HG03520 (cell line): ENCODE data around the gene TNXB.
"Not testable (repeated sequence)": the region's sequence is repeated elsewhere in the genome, so short reads cannot be mapped to it uniquely, and the experiment has no call there.

ENCODE experiments used
- ATAC-seq: cut with Tn5 transposase; IDR thresholded peaks from one replicate; pipeline ENCODE4 v1.9.1; 2021; ENCODE audit warnings: mild to moderate bottlenecking, moderate library complexity; ENCODE audit not compliant: unreplicated experiment

Gene TNXB

GRCh38 chr6:32113386-32114352 lies 4.5 kb upstream of the TNXB start:
- no peak for ATAC-seq

DNA sequence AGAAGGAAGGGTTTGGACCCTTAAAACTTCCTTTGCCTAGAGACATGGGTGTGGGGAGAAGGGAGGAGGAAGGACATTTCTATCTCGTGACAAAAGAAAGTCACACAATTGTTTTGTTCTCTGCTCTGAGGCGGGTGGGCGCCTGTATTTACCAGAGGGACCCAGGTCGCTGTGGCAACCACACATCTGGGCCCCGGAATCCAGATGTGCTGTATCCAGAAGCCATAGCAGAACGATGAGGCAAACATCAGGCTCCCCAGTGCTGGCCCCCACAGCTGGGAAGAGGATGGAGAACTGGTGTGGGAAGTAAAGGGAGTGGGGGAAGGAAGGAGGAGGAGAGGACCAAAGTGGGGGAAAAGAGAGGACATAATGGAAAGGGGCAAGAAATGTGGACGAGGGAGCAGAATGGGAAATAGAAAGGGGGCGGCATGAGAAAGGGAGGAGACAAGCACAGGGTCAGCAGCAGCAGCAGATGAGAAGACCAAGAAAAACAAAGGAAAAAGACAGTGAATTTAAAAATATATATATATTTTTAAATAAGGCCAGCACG lies 3.4 kb upstream of the TNXB start:
- ATAC-seq: no peak

DNA sequence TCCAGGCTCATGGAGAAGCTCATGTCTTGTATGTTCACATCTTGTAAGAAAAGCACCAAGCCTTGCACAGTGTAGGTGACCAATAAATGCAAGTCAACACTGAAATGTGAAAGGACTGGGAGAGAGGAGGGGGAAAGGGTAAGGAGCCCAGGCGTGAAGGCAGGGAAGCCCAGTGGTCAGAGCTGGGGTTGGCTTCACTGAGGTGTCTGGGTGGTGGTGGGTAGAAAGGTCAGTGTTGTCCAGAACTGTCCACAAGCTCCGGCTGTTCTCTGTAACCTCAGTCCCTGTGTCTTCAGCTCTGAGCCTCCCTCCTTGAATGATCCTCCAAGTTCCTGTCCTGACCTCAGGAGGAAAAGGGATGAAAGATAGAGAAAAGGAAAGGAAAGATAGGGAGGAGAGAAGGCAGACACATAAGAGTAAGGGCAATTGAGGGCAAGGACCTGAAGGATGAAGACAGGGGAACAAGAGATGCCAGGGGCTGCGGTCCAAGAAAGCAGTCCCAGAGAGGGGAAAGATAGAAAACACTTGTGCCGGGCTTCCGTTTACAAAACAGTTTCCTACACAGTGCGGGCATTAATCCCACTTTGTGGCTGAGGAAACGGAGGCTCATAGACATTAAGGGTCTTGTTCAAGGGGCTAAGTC lies 2.4 kb upstream of the TNXB start:
- no peak for ATAC-seq

DNA sequence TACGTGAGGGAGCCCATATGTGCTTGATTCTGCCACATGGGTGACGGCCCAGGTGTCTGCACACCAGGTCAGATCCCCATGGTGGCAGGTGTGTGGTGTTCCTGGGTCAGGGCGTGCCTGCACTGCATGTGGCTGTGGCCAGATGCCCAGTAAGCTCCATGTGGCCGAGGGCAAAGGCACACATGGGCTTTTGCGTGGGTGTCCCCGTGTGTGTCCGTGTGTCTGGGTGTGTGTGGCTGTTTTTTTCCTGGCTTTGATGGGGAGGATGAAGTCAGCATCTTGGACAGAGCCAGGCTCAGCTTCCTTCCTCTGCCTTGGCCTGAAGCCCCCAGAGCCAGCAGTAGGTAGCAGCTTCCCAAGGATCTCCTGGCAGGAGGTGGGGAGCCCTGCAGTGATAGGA lies 1.5 kb upstream of the TNXB start:
- ATAC-seq: no peak

GRCh38 chr6:32109765-32110160 lies 625 bp upstream of the TNXB start:
- no peak for ATAC-seq

GRCh38 chr6:32108727-32109113 lies 418 bp downstream of the TNXB start:
- no peak for ATAC-seq

- ATAC-seq: no peak
Measured at GRCh38 chr6:32108094-32108627, 977 bp downstream of the TNXB start.

- ATAC-seq: no peak
Measured at GRCh38 chr6:32107406-32107805, 1.7 kb downstream of the TNXB start.

DNA sequence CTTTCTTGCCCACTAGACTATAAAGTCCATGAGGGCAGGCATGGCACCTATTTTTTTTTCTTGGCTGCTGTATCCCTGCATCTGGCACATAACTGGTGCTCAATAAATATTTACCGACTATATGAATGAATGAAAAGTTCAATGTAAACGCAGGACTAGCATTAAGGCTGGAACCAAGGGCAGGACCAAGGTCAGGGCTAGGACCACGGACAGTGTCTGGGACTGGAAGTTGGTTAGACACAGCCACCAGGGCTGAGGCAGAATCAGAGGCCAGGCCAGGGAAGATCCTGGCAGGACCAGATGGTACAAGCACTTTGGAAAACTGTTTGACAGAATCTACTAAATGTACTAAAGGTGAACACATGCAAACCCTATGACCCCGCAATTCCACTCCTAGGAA lies 3.7 kb downstream of the TNXB start:
- ATAC-seq: no peak

DNA sequence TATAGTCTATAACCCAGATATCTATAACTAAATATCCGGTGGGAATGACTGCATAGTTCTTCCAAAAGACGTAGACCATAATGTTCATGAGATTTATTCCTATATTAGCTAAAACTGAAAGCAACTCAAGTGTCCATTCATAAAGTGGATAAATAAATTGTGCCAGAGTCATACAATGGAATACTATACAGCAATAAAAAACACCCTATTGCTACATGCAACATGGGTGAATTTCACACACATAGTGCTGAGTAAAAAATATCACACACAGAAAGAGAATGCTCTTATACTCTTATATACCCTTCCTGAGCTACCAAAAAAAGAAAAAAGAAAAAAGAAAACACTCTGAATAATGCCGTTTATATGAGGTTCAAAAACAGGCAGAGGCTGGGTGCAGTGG lies 6.9 kb downstream of the TNXB start:
- ATAC-seq: no peak

- ATAC-seq: not testable (repeated sequence)
Measured at GRCh38 chr6:32100251-32100650, 8.9 kb downstream of the TNXB start.

DNA sequence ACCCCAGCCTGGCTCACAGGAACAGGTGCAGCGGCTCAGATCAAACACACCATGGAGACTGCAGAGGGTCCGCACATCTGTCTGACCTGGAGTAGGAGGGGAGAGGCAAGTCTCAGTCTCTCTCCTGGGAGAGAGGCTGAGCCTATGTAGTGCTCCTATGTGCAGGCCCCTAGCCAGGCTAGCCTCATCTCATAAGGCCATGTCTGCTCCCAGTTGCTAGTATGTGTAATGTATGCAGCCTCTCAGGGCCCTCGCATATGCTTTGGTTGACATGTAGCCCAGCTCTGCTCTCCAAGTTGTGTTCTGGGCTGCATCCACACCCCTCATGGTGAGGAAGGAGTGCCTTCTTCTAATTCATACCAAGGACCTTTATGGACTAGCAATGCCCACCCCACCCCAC lies 11.8 kb downstream of the TNXB start:
- no peak for ATAC-seq

DNA sequence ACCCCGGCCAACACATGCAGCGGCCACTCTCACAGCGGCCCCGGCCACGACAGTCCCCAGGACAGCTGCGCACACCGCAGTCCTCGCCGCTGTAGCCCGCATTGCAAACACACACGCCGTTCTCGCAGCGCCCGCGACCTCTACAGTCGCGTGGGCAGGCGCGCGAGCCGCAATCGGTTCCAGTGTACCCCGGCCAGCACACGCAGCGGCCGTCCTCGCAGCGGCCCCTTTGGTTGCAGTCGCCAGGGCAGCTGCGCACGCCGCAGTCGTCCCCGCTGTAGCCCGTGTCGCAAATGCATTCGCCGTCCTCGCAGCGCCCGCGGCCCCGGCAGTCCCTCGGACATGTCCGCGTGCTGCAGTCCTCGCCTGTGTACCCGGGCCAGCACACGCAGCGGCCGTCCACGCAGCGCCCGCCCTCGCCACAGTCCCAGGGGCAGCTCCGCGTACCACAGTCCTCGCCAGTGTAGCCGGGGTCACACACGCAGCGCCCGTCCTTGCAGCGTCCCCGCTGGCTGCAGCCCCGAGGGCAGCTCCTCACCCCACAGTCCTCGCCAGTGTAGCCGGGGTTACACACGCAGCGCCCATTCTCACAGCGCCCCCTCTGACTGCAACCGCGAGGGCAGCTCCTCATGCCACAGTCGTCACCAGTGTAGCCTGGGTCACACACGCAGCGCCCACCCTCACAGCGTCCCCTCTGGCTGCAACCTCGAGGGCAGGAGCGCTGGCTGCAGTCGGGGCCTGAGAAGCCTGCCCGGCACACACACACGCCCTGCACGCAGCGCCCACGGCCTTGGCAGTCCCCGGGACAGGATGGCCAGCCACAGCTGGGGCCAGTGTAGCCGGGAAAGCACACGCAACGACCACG lies 12.5 kb downstream of the TNXB start:
- ATAC-seq: no peak

- no peak for ATAC-seq
Measured at GRCh38 chr6:32096087-32096393, 13.1 kb downstream of the TNXB start.

GRCh38 chr6:32095338-32096086 lies 13.6 kb downstream of the TNXB start:
- no peak for ATAC-seq

GRCh38 chr6:32092760-32093497 lies 16.2 kb downstream of the TNXB start:
- ATAC-seq: no peak

DNA sequence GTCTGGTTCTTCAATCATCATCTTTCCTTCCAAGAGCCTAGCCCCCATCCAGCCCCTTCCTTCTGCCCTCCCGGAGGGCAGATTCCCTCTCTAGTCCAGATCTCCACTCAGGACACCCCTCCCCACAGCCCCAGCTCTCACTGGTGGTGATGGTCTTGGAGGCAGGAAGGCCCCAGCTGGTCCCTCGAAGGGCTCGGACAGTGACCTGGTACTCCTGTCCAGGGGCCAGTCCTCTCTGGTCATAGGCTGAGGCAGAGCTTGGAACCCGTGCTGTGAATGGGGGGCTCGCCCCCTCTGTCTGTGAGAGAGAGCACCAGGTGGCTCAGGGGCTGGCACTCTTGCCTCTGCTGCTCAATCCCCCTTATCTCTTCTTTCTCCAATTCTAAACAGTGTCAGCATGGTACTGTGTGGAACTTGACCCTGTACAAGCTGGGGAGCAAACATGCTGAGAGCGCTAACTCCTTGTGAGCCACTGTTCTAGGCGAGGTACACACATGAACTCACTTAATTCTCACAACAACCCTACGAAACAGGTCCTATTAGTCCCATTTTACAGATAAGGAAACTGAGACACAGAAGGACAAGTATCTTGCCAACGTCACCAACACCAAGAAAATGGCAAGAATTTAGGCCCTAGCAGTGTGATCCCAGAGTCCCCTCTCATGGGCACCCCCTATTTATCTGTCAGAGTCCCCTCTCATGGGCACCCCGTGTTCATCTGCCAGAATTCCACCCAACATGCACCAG lies 19.9 kb downstream of the TNXB start:
- ATAC-seq: no peak

DNA sequence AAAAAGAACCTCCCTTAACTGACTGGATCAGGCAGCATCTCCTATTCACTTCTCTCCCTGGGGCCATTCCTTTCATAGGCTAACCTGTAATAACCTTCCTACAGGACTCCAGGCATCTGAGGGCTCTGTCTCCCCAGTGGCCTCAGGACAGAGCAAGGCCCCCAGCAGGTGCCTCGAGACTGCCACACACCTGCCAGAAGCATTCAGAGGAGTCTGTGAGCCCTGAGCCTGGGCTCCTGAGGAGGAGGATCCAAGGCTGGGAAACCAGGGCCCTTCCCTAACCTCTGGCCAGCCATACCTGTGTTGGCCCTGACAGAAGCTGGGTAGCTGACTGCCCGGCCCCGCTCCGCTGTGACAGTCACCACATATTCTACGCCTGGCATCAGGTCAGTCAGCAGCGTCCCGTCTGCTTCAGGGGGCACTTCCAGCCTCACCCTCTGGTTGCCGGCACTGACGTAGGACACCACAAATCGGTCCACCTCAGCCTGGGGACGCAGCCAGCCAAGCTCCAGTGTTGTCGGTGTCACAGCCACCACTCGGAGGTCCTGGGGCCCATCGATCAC lies 20.6 kb downstream of the TNXB start:
- ATAC-seq: no peak
